Measurements from ENCODE around the gene TDRD5.

GRCh38 chr1:179554427-179554826 lies 37.2 kb upstream of the TDRD5 start:
- no peak for TF ChIP-seq POLR2A (IDR thresholded peaks at IDR 0.05)
- TF ChIP-seq CTCF (IDR thresholded peaks at IDR 0.05) = no peak
